ENCODE results near the gene LHX3.
A peak's percentile ranks its signal among the peaks of the same experiment; 100 is the strongest.

The LHX3 gene

GRCh38 chr9:136171009-136171800 is 33.7 kb downstream of the LHX3 start:
- TF ChIP-seq CTCF (IDR thresholded peaks at IDR 0.05; ENCODE audit: low read depth, low read length): no peak
- H3K4me3 ChIP-seq (ENCODE audit: low read depth, low read length): no peak overlapping the region

GRCh38 chr9:136170006-136170901 is 34.7 kb downstream of the LHX3 start:
- TF ChIP-seq CTCF (IDR thresholded peaks at IDR 0.05; ENCODE audit: low read depth, low read length): peak; percentile 85
- H3K4me3 ChIP-seq (ENCODE audit: low read depth, low read length): no peak overlapping the region

GRCh38 chr9:136169495-136169894 is 35.4 kb downstream of the LHX3 start:
- TF ChIP-seq CTCF (IDR thresholded peaks at IDR 0.05; ENCODE audit: low read depth, low read length): no peak

GRCh38 chr9:136163248-136163850 is 41.6 kb downstream of the LHX3 start:
- no peak for TF ChIP-seq CTCF (IDR thresholded peaks at IDR 0.05; ENCODE audit: low read depth, low read length)
- no peak overlapping the region for H3K4me3 ChIP-seq (ENCODE audit: low read depth, low read length)

More at GRCh38 chr9:136169495-136169894, 35.4 kb downstream of the LHX3 start:
- H3K4me3 ChIP-seq (ENCODE audit: low read depth, low read length): no peak overlapping the region

GRCh38 chr9:136160995-136161610 is 43.8 kb downstream of the LHX3 start:
- no peak for TF ChIP-seq CTCF (IDR thresholded peaks at IDR 0.05; ENCODE audit: low read depth, low read length)
- no peak overlapping the region for H3K4me3 ChIP-seq (ENCODE audit: low read depth, low read length)

- H3K4me3 ChIP-seq (ENCODE audit: low read depth, low read length): no peak overlapping the region
- TF ChIP-seq CTCF (IDR thresholded peaks at IDR 0.05; ENCODE audit: low read depth, low read length): no peak
These were observed 44.5 kb downstream of the LHX3 start for GRCh38 chr9:136160381-136160841.

All from WI38 (cell line).